Fibroblast of skin of abdomen (primary cell): ENCODE results near the gene RAB7A.
"Not testable (repeated sequence)": the region's sequence is repeated elsewhere in the genome, so short reads cannot be mapped to it uniquely, and the experiment has no call there.

ENCODE experiments used
- DNase-seq: peaks from one replicate; pipeline ENCODE4 v3.0.0-alpha.2; 2013

The RAB7A gene

DNA sequence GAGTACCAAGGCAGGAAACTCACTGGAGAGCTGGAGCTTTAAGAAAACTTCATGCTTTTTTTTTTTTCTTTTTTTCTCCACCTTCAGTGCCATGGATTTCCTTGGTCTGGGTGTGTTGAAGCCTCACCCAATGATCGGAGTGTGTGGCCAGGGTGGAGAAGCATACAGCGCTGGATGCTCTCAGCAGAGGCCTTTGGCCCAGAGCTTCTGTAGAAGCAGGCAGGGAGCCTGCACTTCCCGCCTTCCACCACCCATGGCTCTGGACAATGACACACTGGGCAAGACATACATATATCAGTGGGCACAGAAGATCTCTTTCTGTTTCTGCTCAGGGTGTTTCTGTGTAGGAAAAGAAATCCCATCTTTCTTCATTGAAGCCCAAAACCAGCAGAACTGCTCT is 97.6 kb downstream of the RAB7A start:
- no peak for DNase-seq

DNA sequence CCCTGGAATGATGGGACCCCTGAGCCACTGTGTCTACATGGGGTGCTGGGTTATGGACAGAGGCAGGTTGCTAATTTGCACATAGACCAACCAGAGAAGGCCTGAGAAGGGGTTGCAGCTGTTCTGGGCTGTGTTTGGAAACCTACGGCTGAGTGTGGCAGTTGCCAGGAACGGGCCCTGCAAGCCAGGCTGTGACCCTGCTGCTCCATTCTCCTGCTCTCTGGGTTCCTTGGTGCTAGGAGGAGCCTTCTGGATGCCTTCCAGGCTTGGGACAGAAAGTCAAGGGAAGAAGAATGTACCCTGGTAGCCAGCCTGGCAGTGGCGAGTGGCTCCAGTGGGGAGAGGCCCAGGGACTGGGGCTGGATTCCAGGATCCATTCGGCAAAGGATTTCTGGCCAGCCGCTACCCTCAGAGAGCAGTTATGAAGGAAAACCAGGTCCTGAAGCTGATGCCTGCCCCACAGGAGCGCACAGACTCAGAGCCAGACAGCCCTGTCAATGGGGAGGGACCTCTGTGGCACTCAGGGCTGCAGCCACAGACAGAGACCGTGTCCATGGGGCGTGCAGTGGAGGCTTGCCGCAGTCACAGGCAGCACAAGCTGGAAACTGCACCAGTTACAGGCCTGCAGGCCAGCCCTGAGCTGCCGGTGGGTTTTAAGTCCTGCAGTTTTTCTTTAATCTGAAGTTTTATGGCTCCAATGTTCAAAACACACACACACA is 98.3 kb downstream of the RAB7A start:
- DNase-seq: no peak

DNA sequence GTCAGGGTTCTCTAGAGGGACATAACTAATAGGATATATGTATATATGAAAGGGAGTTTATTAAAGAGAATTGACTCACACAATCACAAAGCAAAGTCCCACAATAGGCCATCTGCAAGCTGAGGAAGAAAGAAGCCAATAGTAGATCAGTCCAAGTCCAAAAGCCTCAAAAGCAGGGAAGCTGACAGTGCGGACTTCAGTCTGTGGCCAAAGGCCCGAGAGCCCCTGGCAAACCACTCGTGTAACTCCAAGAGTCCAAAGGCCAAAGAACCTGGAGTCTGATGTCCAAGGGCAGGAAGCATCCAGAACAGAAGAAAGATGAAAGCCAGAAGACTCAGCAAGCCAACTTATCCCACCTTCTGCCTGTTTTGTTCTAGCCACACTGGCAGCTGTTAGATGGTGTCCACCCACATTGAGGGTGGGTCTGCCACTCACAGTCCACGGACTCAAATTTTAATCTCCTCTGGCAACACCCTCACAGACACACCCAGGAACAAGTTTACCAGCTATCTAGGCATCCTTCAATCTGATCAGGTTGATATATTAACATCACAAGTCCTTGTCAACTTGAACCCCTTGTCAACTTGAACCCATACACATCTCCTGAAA is 99.2 kb downstream of the RAB7A start:
- DNase-seq: no peak

DNA sequence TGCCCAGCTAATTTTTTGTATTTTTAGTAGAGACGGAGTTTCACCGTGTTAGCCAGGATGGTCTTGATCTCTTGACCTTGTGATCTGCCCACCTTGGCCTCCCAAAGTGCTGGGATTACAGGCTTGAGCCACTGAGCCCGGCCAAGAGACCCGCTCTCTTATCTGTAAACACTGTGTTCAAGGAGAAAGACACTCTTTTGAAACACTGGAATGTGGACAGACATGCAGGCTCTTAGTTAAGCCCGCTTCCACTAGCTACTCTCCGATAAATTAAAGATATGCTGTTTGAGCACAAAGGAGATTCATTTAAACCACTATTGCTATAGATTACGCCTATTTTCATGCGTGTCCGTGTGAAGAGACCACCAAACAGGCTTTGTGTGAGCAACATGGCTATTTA is 103.1 kb downstream of the RAB7A start:
- not testable (repeated sequence) for DNase-seq

DNA sequence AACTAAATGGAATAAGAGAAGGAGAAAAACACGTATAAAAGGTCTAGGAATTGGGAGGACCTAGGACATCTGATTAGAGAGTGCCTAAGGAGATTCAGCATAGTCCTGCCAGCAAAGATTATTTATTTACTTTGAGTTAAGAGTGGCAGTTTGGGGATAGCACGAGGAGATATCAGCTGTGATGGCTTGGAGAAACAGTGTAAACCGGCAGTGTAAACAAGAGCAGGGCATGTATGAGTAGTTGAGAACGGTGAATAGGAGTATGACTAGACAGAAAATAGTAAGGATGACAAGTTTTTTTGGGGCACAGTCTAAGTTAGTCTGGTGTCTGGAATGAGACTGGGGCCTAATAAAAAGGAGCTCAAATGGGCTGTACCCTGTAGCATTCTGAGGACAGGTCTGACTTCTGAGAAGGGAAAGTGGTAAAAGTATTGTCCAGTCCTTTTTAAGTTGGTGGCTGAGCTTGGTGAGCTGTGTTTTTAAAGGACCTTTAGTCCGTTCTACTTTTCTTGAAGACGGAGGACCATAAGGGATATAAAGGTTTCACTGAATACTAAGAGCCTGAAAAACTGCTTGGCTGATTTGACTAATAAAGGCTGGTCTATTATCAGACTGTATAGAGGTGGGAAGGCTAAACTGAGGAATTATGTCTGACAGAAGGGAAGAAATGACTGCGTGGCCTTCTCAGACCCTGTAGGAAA is 104.1 kb downstream of the RAB7A start:
- not testable (repeated sequence) for DNase-seq

- not testable (repeated sequence) for DNase-seq
These were observed 104.8 kb downstream of the RAB7A start for GRCh38 chr3:128830762-128831161.

- not testable (repeated sequence) for DNase-seq
These were observed 107.0 kb downstream of the RAB7A start for GRCh38 chr3:128832979-128833378.

DNA sequence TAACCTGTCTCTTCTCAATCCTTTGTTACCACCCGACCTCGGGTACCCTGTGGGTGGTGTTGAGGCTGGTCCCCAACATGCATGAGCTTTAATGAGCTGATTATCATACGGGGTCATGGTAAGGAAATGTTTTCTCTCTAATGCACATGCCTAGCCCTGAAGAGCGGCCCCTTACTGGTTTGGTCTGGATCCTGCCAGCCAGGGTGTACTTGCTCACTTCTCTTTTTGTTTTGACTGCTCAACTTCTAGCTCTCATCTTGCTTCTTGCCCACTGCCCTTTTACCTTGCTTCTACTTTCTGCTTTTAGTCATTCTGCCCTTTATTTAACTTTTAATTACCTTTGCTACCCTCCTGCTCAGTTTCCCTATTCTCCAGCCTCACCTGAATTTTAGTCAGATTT is 109.1 kb downstream of the RAB7A start:
- no peak for DNase-seq

DNA sequence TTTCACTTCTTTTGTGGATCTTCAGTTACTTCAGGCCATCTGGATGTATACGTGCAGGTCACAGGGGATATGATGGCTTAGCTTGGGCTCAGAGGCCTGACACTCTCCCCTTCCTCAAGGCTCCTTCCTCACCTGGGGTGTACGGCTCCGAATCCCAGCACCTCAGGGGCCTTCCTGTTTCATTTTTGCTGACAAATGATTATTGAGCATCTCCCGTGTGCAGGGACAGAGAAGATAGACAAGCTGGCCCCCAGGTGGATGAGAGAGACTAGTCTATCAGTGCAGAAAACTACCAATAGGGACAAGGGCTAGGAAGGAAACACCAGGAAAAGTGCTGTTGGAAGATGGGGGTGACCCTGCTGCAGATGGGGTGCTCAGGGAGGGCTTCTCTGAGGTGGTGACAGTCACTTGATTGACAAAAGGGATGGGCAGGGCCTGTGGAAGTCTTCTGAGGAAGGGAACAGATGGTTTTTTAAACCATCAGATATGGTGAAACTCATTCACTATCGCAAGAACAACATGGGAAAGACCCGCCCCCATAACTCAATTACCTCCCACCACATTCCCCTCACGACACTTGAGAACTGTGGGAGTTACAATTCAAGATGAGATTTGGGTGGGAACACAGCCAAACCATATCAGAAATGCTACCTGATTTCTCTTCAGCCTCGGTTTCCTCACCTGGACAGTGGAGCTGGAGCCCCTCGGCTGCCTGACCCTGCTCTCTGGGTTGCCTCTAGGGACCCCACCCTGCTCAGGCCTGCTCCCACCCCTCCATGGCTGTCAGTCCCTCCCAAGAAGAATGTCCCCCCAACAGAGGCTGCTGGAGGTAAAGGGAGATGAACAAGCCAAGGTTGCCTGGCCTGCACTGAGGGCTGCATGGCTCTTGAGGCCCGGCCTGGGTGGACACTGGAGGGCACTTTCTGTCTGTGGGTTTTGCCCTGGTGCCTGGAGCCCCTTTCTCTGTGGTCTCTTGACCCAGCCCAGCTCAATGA is 116.2 kb downstream of the RAB7A start:
- no peak for DNase-seq

- DNase-seq: no peak
These were observed 118.5 kb downstream of the RAB7A start for GRCh38 chr3:128844502-128844901.

GRCh38 chr3:128845119-128845777 is 119.3 kb downstream of the RAB7A start:
- DNase-seq: no peak

- DNase-seq: peak; percentile 62
These were observed 119.9 kb downstream of the RAB7A start for GRCh38 chr3:128845778-128846485.

DNA sequence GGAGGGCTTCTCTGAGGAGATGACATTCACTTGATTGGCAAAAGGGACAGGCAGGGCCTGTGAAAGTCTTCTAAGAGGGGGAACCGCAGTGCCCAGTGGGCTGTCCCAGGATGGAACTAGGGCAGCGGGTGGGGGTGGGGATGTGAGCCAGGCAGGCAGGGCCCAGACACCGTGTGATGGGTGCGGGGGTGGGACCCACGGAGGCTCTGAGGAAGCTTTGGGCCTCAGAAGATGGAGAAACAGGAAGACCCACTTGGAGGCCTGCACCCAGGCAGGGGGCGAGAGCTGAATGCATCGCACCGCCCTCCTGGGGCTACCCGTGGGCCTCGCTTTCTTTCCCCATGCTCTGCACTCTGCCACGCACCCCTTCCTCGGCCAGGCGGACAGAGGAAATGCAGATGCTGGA is 120.5 kb downstream of the RAB7A start:
- DNase-seq: no peak

GRCh38 chr3:128847666-128848370 is 121.8 kb downstream of the RAB7A start:
- no peak for DNase-seq

DNA sequence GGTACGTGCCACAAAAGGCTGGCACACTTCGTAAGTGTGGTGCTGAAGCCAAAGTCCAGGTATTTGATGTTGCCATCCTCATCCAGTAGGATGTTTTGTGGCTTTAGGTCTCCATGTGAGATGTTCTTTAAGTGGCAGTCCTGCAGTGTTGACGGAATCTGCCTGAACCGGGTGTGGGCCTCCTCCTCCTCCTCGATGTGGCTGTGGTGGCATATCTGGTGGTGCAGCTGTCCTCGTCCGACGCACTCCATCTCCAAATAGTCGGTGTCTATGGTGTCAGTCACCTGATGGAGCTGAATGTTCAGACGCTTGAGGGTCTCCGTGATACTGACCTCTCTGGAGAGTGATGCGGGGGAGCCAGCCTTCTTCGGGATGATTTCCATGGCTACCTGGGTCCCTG is 123.0 kb downstream of the RAB7A start:
- no peak for DNase-seq

DNA sequence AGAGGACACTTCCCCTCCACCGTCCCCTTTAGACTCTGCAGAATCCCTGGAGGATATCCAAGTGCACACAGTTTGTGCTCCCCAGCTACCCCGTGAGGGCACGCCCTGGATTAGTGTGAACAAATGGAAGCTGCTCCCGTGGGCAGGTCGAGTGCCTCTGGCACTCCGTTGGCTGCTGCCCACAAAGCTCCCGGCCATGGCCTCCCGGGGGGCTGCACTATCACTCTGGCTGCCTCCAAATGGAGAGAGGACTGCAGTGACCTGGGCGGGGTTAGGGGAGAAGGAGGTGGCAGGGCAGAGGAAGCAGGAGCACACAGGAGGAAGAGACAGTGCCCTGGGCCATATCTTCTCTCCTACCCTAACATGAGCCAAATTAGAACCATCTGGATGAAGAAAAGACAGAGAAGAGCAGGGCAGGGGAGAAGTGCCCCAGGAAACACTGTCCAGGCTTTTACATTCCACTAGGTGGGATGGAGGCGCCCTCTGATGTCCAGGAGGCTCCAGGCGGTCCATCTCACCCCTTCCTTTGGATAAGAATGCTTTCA is 124.0 kb downstream of the RAB7A start:
- peak; percentile 14 for DNase-seq

DNA sequence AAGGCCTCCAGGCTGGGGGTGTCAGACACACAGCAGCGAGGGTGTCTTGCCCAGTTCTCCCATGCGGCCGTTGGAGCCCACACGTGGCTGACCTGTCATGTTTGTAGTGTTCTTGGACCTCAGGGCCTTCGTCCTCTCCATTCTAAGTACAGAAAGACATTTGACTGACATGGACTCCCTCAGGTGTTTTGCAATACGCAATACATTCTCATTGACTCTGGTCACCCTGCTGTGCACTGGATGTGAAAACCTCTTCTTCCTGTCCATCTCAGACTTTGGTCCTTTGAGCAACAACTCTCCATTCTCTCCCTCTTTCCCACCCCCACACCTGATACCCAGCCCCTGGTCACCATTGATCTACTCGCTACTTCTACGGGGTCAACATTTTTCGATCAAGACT is 124.6 kb downstream of the RAB7A start:
- DNase-seq: no peak

GRCh38 chr3:128851601-128852000 is 125.6 kb downstream of the RAB7A start:
- DNase-seq: no peak

GRCh38 chr3:128853826-128854225 is 127.8 kb downstream of the RAB7A start:
- DNase-seq: no peak

GRCh38 chr3:128854475-128854874 is 128.5 kb downstream of the RAB7A start:
- DNase-seq: no peak
